Measurements from ENCODE around the gene PDE6G.

DNA sequence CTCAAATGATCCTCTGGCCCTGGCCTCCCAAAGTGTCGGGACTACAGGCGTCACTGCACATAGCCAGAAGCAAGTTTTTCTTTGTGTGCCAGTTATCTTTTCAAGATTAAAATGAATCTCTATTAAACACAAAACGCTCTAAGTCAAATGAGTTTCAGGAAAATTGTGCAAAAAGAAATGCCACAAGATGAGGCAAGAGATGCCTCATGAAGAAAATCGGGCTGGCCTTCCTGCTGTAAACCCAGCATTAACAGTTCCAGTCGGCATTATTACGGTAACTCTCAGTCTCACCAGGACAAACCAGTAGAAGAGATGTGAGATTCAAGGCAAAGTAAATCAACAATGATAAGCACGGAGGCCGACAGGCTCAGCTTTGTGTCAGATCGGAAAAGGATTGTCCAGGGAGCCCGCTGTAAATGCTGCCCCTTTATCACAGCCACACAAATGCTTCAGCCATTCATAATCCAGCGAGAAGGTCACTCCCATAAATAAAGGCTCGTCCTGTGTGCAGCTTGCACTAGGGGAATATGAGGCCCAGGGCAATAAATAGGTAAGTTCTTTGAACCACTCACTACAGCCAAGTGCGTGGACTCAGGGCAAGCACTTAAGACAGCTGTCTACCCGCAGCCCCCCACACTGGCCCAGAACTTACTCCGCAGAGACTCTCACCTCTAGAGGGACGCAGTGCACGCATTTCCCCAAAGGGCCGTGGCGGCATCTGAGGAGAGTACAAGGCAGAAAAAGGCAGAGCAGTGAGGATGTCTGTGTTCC, 46.6 kb downstream of the PDE6G start:
- TF ChIP-seq, protein P1, sequence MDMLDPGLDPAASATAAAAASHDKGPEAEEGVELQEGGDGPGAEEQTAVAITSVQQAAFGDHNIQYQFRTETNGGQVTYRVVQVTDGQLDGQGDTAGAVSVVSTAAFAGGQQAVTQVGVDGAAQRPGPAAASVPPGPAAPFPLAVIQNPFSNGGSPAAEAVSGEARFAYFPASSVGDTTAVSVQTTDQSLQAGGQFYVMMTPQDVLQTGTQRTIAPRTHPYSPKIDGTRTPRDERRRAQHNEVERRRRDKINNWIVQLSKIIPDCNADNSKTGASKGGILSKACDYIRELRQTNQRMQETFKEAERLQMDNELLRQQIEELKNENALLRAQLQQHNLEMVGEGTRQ (IDR thresholded peaks at IDR 0.05; ENCODE audit: low read depth, low read length), result no peak
- TF ChIP-seq, protein P2, sequence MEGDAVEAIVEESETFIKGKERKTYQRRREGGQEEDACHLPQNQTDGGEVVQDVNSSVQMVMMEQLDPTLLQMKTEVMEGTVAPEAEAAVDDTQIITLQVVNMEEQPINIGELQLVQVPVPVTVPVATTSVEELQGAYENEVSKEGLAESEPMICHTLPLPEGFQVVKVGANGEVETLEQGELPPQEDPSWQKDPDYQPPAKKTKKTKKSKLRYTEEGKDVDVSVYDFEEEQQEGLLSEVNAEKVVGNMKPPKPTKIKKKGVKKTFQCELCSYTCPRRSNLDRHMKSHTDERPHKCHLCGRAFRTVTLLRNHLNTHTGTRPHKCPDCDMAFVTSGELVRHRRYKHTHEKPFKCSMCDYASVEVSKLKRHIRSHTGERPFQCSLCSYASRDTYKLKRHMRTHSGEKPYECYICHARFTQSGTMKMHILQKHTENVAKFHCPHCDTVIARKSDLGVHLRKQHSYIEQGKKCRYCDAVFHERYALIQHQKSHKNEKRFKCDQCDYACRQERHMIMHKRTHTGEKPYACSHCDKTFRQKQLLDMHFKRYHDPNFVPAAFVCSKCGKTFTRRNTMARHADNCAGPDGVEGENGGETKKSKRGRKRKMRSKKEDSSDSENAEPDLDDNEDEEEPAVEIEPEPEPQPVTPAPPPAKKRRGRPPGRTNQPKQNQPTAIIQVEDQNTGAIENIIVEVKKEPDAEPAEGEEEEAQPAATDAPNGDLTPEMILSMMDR (conservative IDR thresholded peaks at IDR 0.05; ENCODE audit: low read depth, low read length), result no peak
- TF ChIP-seq CEBPB (IDR thresholded peaks at IDR 0.05; ENCODE audit: low read depth, low read length) (no peak), NFE2L2 (IDR thresholded peaks at IDR 0.05; ENCODE audit: low read depth, low read length) (no peak)
